Keratinocyte (primary cell): ENCODE measurements around the gene ALDH3B2. TPM values are rescaled to one million over a fixed set of nuclear protein-coding genes. Genes with fewer than 3 reads are reported as not detected.
A peak's percentile ranks its signal among the peaks of the same experiment; 100 is the strongest.
"Not testable (repeated sequence)": the region's sequence is repeated elsewhere in the genome, so short reads cannot be mapped to it uniquely, and the experiment has no call there.

Experiments used
- DNase-seq: peaks from one replicate; pipeline ENCODE4 v3.0.0-alpha.2; 2011; ENCODE audit warnings: low read depth, missing footprints, low spot score
- FAIRE-seq: peaks from 2 replicates; lab custom pipeline; 2011; peaks lifted over from hg19 to GRCh38; lab: Jason Lieb, UNC
- H2AFZ ChIP-seq: 2 replicates; pipeline ENCODE4 v1.6.0; 2012; ENCODE audit warnings: low read length, control low read depth, inconsistent platforms; ENCODE audit not compliant: control insufficient read depth
- H3K27ac ChIP-seq: 2 replicates; pipeline ENCODE4 v1.5.1; 2011; ENCODE audit warnings: low read length; ENCODE audit not compliant: control insufficient read depth, insufficient read depth
- H3K27me3 ChIP-seq: 3 replicates; pipeline ENCODE4 v1.6.0; 2011; ENCODE audit warnings: low read length; ENCODE audit not compliant: control insufficient read depth, insufficient read depth; ENCODE audit errors: extremely low read depth
- H3K36me3 ChIP-seq, 2 experiments: 2 replicates in 1 of 2; 3 replicates in 1 of 2; pipeline ENCODE4 v1.5.1; 2011; ENCODE audit warnings: low read length in 2 of 2, mild to moderate bottlenecking in 1 of 2; ENCODE audit not compliant: control insufficient read depth in 2 of 2, insufficient read depth in 2 of 2; ENCODE audit errors: extremely low read depth in 1 of 2
- H3K4me1 ChIP-seq: 3 replicates; pipeline ENCODE4 v1.5.1; 2011; ENCODE audit warnings: low read length; ENCODE audit not compliant: control insufficient read depth, insufficient read depth; ENCODE audit errors: extremely low read depth
- H3K4me2 ChIP-seq: 3 replicates; pipeline ENCODE4 v1.6.0; 2011; ENCODE audit warnings: low read depth, low read length; ENCODE audit not compliant: control insufficient read depth, insufficient read depth; ENCODE audit errors: extremely low read depth
- H3K4me3 ChIP-seq, 3 experiments: fragments of 200-600 bp in 1 of 3; sonication (generic) in 1 of 3; 2 replicates in 2 of 3; 3 replicates in 1 of 3; pipeline ENCODE4 v1.5.1; 2011 to 2016; ENCODE audit warnings: low read length in 3 of 3, mild to moderate bottlenecking in 3 of 3, control low read depth in 2 of 3, inconsistent platforms in 1 of 3, low read depth in 1 of 3, mixed read lengths in 1 of 3, mixed run types in 1 of 3, moderate library complexity in 1 of 3; ENCODE audit not compliant: control insufficient read depth in 2 of 3, insufficient read depth in 2 of 3; ENCODE audit errors: extremely low read depth in 1 of 3
- H3K79me2 ChIP-seq: 2 replicates; pipeline ENCODE4 v1.6.0; 2012; ENCODE audit warnings: low read length; ENCODE audit not compliant: control insufficient read depth, insufficient read depth
- H3K9ac ChIP-seq: 3 replicates; pipeline ENCODE4 v1.6.0; 2011; ENCODE audit warnings: low read length; ENCODE audit not compliant: control insufficient read depth, insufficient read depth; ENCODE audit errors: extremely low read depth
- H3K9me1 ChIP-seq: 3 replicates; pipeline ENCODE4 v1.6.0; 2011; ENCODE audit warnings: low read length; ENCODE audit not compliant: control insufficient read depth, insufficient read depth; ENCODE audit errors: extremely low read depth
- H3K9me3 ChIP-seq: 2 replicates; pipeline ENCODE4 v1.5.1; 2012; ENCODE audit warnings: low read depth, low read length; ENCODE audit not compliant: control insufficient read depth
- H4K20me1 ChIP-seq: 3 replicates; pipeline ENCODE4 v1.6.0; 2011; ENCODE audit warnings: low read length; ENCODE audit not compliant: control insufficient read depth, insufficient read depth; ENCODE audit errors: extremely low read depth
- dilution Hi-C: fragments of 300-500 bp; cut with MboI; formaldehyde crosslinking; loops from one replicate; pipeline ENCODE4 v1.7.0; 2020; ENCODE audit warnings: low sequenced_read_pairs; ENCODE audit not compliant: extremely low pct_ligation_motif_present
- polyA plus RNA-seq, 5 experiments: library from polyadenylated mRNA; depleted of rRNA in 3 of 5; stranded (reverse) in 3 of 5; stranded (forward) in 1 of 5; unstranded in 1 of 5; fragments of >200 nt; gene quantifications; 1 replicate in 1 of 5; 2 replicates in 3 of 5; 3 replicates in 1 of 5; pipeline versions ENCODE4 v1.2.1 to v1.2.3, GENCODE V29; 2011 to 2012; ENCODE audit warnings: missing spikeins in 2 of 5, low read depth in 1 of 5, low replicate concordance in 1 of 5

The ALDH3B2 gene
- polyA plus RNA-seq, 1 donor (not counting 4 experiments of a cell fraction or from before 2014, with no cell fraction given), result 0.67 TPM

GRCh38 chr11:67713892-67714509 is 39.6 kb upstream of the ALDH3B2 start:
- FAIRE-seq, H3K9me1 ChIP-seq, DNase-seq, dilution Hi-C loops, H4K20me1 ChIP-seq, H2AFZ ChIP-seq, H3K9me3 ChIP-seq, H3K27ac ChIP-seq, H3K79me2 ChIP-seq, H3K4me2 ChIP-seq, H3K27me3 ChIP-seq, H3K4me1 ChIP-seq, H3K4me3 ChIP-seq, H3K9ac ChIP-seq, H3K36me3 ChIP-seq: not testable (repeated sequence)

- H3K4me2 ChIP-seq, result not testable (repeated sequence)
Observed at GRCh38 chr11:67711676-67712075, 37.3 kb upstream of the ALDH3B2 start.

GRCh38 chr11:67711212-67711611 is 36.8 kb upstream of the ALDH3B2 start:
- H3K9ac ChIP-seq, H2AFZ ChIP-seq, H3K27me3 ChIP-seq, H4K20me1 ChIP-seq, dilution Hi-C loops, H3K4me2 ChIP-seq, H3K4me1 ChIP-seq, DNase-seq, H3K79me2 ChIP-seq, H3K27ac ChIP-seq, H3K9me1 ChIP-seq, H3K36me3 ChIP-seq, FAIRE-seq, H3K9me3 ChIP-seq: not testable (repeated sequence)
- H3K4me3 ChIP-seq, result peak overlapping the region in 1 of 3 experiments; percentile 10

More at GRCh38 chr11:67711676-67712075, 37.3 kb upstream of the ALDH3B2 start:
- H3K4me3 ChIP-seq, H3K27me3 ChIP-seq, H3K9ac ChIP-seq, H3K79me2 ChIP-seq, H3K27ac ChIP-seq, H3K9me3 ChIP-seq, H3K4me1 ChIP-seq, H3K36me3 ChIP-seq, FAIRE-seq, H4K20me1 ChIP-seq, H2AFZ ChIP-seq, dilution Hi-C loops, H3K9me1 ChIP-seq, DNase-seq: not testable (repeated sequence)

GRCh38 chr11:67709806-67710205 is 35.4 kb upstream of the ALDH3B2 start:
- H3K4me2 ChIP-seq, H3K4me3 ChIP-seq, H3K79me2 ChIP-seq, H3K4me1 ChIP-seq, H3K9ac ChIP-seq, FAIRE-seq, H2AFZ ChIP-seq, H3K27me3 ChIP-seq, dilution Hi-C loops, DNase-seq, H3K9me1 ChIP-seq, H3K36me3 ChIP-seq, H4K20me1 ChIP-seq, H3K27ac ChIP-seq, H3K9me3 ChIP-seq: not testable (repeated sequence)
